Measurements from ENCODE around the gene ATP6V1F. TPM values are rescaled to one million over a fixed set of nuclear protein-coding genes. Genes with fewer than 3 reads are reported as not detected.

ATP6V1F gene
- total RNA-seq, 1 experiment from 2014 or later, result 95.8 TPM

GRCh38 chr7:128899392-128899791 is 36.7 kb downstream of the ATP6V1F start:
- no peak for DNase-seq
- Histone ChIP-seq H3K4me3 (no peak overlapping the region), H3K4me1 (no peaks in the 10 kb centered on the region), H3K27ac (no peak overlapping the region), H3K36me3 (no peaks in the 10 kb centered on the region), H3K27me3 (no peaks in the 10 kb centered on the region; the same call in none of the 2 replicates), H3K9me3 (replicated peaks) (peaks cover 8% of the 10 kb centered on the region)

DNA sequence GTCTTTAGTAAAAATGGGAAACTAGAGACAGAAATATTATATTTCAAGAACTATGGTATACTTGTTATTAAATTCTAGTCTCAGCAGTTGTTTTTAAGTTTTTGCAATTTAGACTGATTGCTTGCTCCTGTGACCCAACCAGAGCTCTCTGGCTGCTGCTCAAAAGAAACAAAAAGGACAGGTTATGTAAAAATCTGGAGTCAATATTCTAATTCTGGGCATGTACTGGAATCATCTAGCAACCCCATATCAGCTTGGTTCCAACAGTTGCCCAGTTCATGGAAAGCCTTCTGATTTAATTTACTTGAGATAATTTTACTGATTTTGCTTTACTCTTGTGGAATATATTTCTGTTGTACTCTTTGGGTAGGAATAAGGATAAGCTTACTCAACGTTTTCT is 37.6 kb downstream of the ATP6V1F start:
- H3K36me3 ChIP-seq, result no peaks in the 10 kb centered on the region
- no peak overlapping the region for H3K4me3 ChIP-seq
- H3K9me3 ChIP-seq (replicated peaks), result peaks cover 8% of the 10 kb centered on the region
- no peaks in the 10 kb centered on the region; the same call in none of the 2 replicates for H3K27me3 ChIP-seq
- H3K27ac ChIP-seq, result no peak overlapping the region
- no peak for DNase-seq
- H3K4me1 ChIP-seq, result no peaks in the 10 kb centered on the region

- no peak overlapping the region for H3K27ac ChIP-seq
- no peak for DNase-seq
- H3K27me3 ChIP-seq, result no peaks in the 10 kb centered on the region; the same call in none of the 2 replicates
- H3K4me1 ChIP-seq, result no peaks in the 10 kb centered on the region
- no peak overlapping the region for H3K4me3 ChIP-seq
- H3K36me3 ChIP-seq, result no peaks in the 10 kb centered on the region
- peaks cover 8% of the 10 kb centered on the region for H3K9me3 ChIP-seq (replicated peaks)
Observed at GRCh38 chr7:128902761-128903585, 40.3 kb downstream of the ATP6V1F start.

DNA sequence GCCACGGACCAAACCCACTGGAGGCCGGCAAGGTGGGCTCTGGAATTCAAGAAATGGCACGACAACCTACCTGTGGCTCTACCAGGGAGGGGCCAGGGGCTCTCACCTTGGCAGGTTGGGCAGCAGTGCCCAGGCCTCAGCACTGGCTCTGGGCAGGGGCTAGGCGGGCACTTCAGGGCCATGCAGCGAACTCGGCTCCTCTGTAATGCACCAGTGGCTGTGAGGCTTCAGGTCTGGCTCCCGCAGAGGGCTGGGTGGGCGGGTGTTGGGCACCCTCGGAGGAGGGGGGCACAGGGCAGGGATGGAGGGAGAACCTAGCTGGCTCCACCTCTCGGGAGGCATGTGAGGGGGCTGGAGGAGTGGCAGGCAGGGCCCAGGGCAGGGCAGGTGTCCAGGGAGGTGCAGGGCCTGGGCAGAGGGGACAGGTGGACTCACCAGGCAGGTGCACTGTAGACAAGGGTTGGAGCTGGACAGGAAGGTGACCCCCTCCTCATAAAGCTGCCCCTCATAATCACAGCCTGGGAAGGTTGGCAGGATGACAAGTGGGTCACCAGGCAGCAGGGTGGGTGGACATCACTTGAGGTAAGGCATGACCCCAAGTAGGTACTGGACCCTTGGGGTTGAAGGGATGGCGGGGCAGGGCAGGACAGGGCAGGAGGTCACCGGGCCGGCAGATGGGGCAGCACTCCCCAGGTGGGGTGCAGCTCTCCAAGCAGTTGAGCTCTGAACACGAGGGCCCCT is 41.1 kb downstream of the ATP6V1F start:
- H3K9me3 ChIP-seq (replicated peaks), result peaks cover 8% of the 10 kb centered on the region
- no peaks in the 10 kb centered on the region; the same call in none of the 2 replicates for H3K27me3 ChIP-seq
- H3K4me1 ChIP-seq, result no peaks in the 10 kb centered on the region
- no peaks in the 10 kb centered on the region for H3K36me3 ChIP-seq
- no peak overlapping the region for H3K4me3 ChIP-seq
- DNase-seq, result no peak
- no peak overlapping the region for H3K27ac ChIP-seq

GRCh38 chr7:128904381-128905197 is 41.9 kb downstream of the ATP6V1F start:
- peak in 1 of 2 experiments; percentile 80 for DNase-seq
- Histone ChIP-seq H3K27me3 (no peaks in the 10 kb centered on the region; the same call in none of the 2 replicates), H3K4me3 (no peak overlapping the region), H3K27ac (no peak overlapping the region), H3K4me1 (peaks cover 5% of the 10 kb centered on the region; the same call in 1 of the 2 replicates), H3K9me3 (replicated peaks) (peaks cover 2% of the 10 kb centered on the region), H3K36me3 (no peaks in the 10 kb centered on the region)

DNA sequence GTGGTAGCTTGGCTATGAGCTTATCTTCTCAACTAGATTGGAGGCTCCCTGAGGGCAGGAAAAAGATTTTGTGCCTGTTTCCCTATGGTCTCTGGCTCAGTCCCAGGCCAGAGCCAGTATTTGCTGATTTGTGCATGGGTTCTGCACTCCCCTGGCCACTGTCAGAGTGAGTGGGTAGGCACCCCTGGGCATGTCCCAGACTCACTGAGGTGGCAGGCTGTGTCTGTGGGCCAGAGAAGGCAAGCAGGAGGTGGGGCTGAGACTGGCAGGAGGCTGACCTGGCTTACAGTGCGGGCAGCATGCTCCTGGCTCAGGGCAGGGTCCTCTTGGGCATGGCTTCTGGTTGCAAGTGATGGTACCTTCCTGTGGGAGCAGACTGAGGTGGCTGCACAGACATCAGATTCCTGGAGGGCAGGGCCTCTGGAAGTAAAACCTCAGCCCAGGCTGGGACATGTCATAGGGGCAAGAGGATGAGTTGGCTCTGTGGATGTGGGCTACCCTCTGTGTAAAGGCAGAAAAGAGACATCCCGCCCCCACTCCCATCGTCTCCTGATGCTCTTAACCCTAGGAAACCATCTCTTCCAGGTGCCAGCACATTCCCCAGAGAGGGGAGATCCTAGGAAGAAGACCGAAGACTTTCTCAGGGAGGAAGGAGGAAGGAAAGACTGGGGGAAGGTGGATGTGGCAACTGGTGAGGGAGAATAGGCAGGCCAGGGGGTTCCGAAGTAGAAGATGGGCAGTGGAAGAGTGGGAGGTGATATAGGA is 43.5 kb downstream of the ATP6V1F start:
- no peak overlapping the region for H3K4me3 ChIP-seq
- H3K9me3 ChIP-seq (replicated peaks), result no peaks in the 10 kb centered on the region; the same call in 1 of the 2 replicates
- H3K4me1 ChIP-seq, result peaks cover 5% of the 10 kb centered on the region; the same call in 1 of the 2 replicates
- no peak overlapping the region for H3K27ac ChIP-seq
- no peaks in the 10 kb centered on the region; the same call in none of the 2 replicates for H3K27me3 ChIP-seq
- DNase-seq, result no peak
- no peaks in the 10 kb centered on the region for H3K36me3 ChIP-seq

DNA sequence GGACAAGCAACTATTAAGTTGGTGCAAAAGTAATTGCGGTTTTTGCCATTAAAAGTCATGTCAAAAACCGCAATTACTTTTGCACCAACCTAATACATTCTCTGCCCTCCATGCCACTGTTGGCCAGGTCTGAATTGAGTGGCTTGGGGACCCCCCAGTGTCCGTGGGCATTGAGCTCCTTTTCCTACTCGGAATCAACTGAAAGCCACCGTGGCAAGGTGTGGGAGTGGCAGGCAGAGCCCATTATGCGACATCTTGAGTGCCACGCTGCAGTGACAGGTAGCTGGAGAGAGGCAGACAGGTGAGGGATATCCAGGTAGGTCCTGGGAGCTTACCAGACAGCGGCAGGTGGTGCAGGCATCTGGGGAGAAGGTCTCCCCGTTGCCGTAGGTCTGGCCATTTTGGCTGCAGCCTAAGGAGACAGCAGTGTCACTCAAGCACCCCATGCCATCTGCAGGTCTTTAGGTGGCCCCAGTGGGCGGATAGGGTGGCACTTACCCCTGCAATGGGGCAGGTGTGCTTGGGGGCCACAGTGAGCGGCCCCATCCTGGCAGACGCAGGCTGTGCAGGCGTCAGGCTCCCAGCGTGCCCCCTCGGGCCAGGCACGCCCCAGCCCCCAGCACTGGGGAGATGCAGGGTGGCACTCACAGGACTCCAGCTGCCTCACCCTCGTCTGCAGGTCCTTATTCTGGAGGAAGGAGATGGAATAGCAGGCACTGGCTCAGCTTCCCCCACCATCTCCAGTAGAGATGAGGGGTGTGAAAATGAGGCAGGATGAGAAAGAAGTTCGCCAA is 44.3 kb downstream of the ATP6V1F start:
- no peak overlapping the region for H3K27ac ChIP-seq
- H3K4me3 ChIP-seq, result no peak overlapping the region
- no peaks in the 10 kb centered on the region; the same call in none of the 2 replicates for H3K27me3 ChIP-seq
- DNase-seq, result no peak
- no peaks in the 10 kb centered on the region; the same call in 1 of the 2 replicates for H3K9me3 ChIP-seq (replicated peaks)
- H3K36me3 ChIP-seq, result no peaks in the 10 kb centered on the region
- H3K4me1 ChIP-seq, result peaks cover 5% of the 10 kb centered on the region; the same call in 1 of the 2 replicates

DNA sequence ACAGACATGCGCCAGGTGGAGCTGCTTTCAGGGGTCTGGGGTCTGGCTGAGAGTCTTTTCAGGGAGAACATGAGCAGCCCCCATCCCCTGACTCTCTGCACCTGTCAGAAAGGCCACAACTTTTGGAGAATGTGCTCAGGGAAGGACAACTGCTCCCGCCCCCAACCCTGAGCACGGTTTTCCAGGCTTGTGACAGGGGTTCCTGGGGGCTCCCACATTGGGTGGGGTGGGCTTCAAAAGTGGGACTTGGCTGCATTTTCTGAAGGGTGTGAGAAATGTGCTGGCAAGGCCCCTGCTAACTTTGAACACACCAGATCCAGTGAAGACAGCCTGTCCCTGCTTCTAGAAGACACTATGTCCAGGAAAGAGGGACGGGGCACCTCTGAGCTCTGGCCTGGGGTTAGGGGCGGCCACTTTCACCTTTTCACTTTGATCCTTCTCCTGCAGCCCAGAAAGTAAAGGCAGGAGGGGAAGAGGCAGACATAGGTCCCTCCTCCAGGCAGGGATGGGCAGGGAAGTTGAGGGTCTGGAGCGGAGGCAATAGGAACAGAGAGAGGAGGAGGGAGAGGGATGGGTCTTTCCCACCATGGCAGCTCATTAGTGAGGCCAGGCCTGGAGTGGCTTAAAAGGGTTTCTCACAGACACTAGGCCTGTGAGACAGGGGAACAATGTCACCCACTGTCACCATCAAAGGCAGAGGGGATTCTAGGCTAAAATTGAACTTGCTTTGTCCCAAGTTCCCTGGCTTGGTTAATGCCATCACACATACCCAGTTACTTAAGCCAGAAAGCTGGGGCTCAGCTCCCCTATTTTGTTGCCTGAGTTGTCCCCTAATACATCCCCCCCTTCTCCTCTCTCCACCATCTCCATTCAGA is 46.3 kb downstream of the ATP6V1F start:
- H3K4me1 ChIP-seq, result peaks cover 5% of the 10 kb centered on the region; the same call in 1 of the 2 replicates
- H3K27me3 ChIP-seq, result peaks cover 2% of the 10 kb centered on the region; the same call in 1 of the 2 replicates
- DNase-seq, result peak in 1 of 2 experiments; percentile 26
- H3K9me3 ChIP-seq (replicated peaks), result no peaks in the 10 kb centered on the region; the same call in 1 of the 2 replicates
- no peak overlapping the region for H3K27ac ChIP-seq
- peak overlapping the region; percentile 64 for H3K4me3 ChIP-seq
- no peaks in the 10 kb centered on the region for H3K36me3 ChIP-seq

- Histone ChIP-seq H3K27me3 (peaks cover 10% of the 10 kb centered on the region; the same call in 1 of the 2 replicates), H3K9me3 (replicated peaks) (no peaks in the 10 kb centered on the region; the same call in 1 of the 2 replicates), H3K27ac (no peak overlapping the region), H3K36me3 (no peaks in the 10 kb centered on the region), H3K4me1 (peaks cover 5% of the 10 kb centered on the region; the same call in 1 of the 2 replicates), H3K4me3 (peak overlapping the region; percentile 64)
- peak; percentile 83 to 86 for DNase-seq
Observed at GRCh38 chr7:128909625-128910568, 47.2 kb downstream of the ATP6V1F start.

- H3K27ac ChIP-seq, result no peak within 1 kb of the TSS
- H3K4me1 ChIP-seq, result peaks cover 5% of the 10 kb centered on the region; the same call in 1 of the 2 replicates
- no peaks in the 10 kb centered on the region for H3K36me3 ChIP-seq
- peaks cover 10% of the 10 kb centered on the region; the same call in 1 of the 2 replicates for H3K27me3 ChIP-seq
- peak within 1 kb of the TSS; percentile 64 for H3K4me3 ChIP-seq
- DNase-seq, result no peak
- no peaks in the 10 kb centered on the region for H3K9me3 ChIP-seq (replicated peaks)
Observed at GRCh38 chr7:128910569-128910945, 47.9 kb downstream of the ATP6V1F start, which contains the start of gene KCP. Gene KCP (minus strand): TSS chr7:128910709. CDS start chr7:128910676, 33 bp downstream.

GRCh38 chr7:128911423-128912031 is 48.9 kb downstream of the ATP6V1F start:
- peak; percentile 45 to 64 for DNase-seq
- Histone ChIP-seq H3K36me3 (no peaks in the 10 kb centered on the region), H3K9me3 (replicated peaks) (no peaks in the 10 kb centered on the region), H3K27ac (no peak overlapping the region), H3K4me1 (peaks cover 5% of the 10 kb centered on the region; the same call in 1 of the 2 replicates), H3K27me3 (peaks cover 10% of the 10 kb centered on the region; the same call in 1 of the 2 replicates), H3K4me3 (no peak overlapping the region)

Measured in SJCRH30 (cell line).